GM12878 (cell line): ENCODE results near the gene CDH9. TPM values are rescaled to one million over a fixed set of nuclear protein-coding genes. Genes with fewer than 3 reads are reported as not detected.

ENCODE experiments used
- ATAC-seq: fragments of 200-7000 bp; cut with Tn5 transposase; 3 replicates; pipeline ENCODE4 v1.9.1; 2020; ENCODE audit warnings: mild to moderate bottlenecking, moderate library complexity
- BruUV-seq: library from RNA; stranded (reverse); fragments of 400-500 nt; replicated peaks from 2 replicates; lab custom pipeline; 2021; lab: Mats Ljungman, UMichigan
- CTCF ChIA-PET: fragments of 300-600 bp; sonication (Branson Sonifier 250); formaldehyde crosslinking; extraction: SDS; loops from one replicate; lab custom pipeline; 2021; ENCODE audit warnings: inconsistent platforms; lab: Yijun Ruan, JAX
- POLR2A ChIA-PET: fragments of 350-600 bp; formaldehyde crosslinking; extraction: SDS; loops from one replicate; lab custom pipeline; 2021; ENCODE audit warnings: inconsistent platforms; lab: Charles Lee
- RAD21 ChIA-PET: fragments of 300-600 bp; sonication (Branson Sonifier 250); formaldehyde crosslinking; loops from one replicate; lab custom pipeline; 2023; ENCODE audit warnings: antibody characterized with exemption; ENCODE audit not compliant: unreplicated experiment; lab: Charles Lee
- SMC1A ChIA-PET: fragments of 300-600 bp; sonication (Branson Sonifier 250); formaldehyde crosslinking; loops from one replicate; lab custom pipeline; 2023; ENCODE audit not compliant: unreplicated experiment, uncharacterized antibody; lab: Charles Lee
- DNase-seq: peaks from one replicate; pipeline ENCODE4 v3.0.0-alpha.2; 2011; ENCODE audit warnings: low read depth, low spot score
- FAIRE-seq: peaks from 3 replicates; lab custom pipeline; 2011; peaks lifted over from hg19 to GRCh38; lab: Jason Lieb, UNC
- H2AFZ ChIP-seq: 2 replicates; pipeline ENCODE4 v1.6.0; 2011; ENCODE audit warnings: low read depth, low read length, control low read depth; ENCODE audit not compliant: control insufficient read depth
- H3K27ac ChIP-seq: 2 replicates; pipeline ENCODE4 v1.5.1; 2011; ENCODE audit warnings: control low read depth; ENCODE audit not compliant: control insufficient read depth, insufficient read depth
- H3K27me3 ChIP-seq, 2 experiments: replicated peaks in 1 of 2; 2 replicates each; pipeline versions ENCODE4 v1.6.0 to v1.6.1; 2011; ENCODE audit warnings: low read length in 1 of 2; ENCODE audit not compliant: control insufficient read depth in 2 of 2, insufficient read depth in 2 of 2
- H3K36me3 ChIP-seq, 2 experiments: 2 replicates each; pipeline ENCODE4 v1.5.1; 2011; ENCODE audit warnings: low read length in 1 of 2; ENCODE audit not compliant: control insufficient read depth in 2 of 2, insufficient read depth in 2 of 2
- H3K4me1 ChIP-seq: 2 replicates; pipeline ENCODE4 v1.6.1; 2011; ENCODE audit warnings: mild to moderate bottlenecking, low read length, moderate library complexity, mixed read lengths; ENCODE audit not compliant: control insufficient read depth, insufficient read depth
- H3K4me2 ChIP-seq: 2 replicates; pipeline ENCODE4 v1.6.0; 2011; ENCODE audit warnings: control low read depth; ENCODE audit not compliant: control insufficient read depth, insufficient read depth
- H3K4me3 ChIP-seq: fragments of 200-600 bp; sonication (generic); 2 replicates; pipeline ENCODE4 v1.5.1; 2016
- H3K79me2 ChIP-seq: 2 replicates; pipeline ENCODE4 v1.6.0; 2011; ENCODE audit warnings: low read length; ENCODE audit not compliant: control insufficient read depth, insufficient read depth
- H3K9ac ChIP-seq: 2 replicates; pipeline ENCODE4 v1.8.0; 2011; ENCODE audit warnings: low read length, control low read depth, mixed read lengths; ENCODE audit not compliant: control insufficient read depth, insufficient read depth
- H3K9me3 ChIP-seq: replicated peaks from 3 replicates; pipeline ENCODE4 v1.5.1; 2011; ENCODE audit warnings: mild to moderate bottlenecking, low read length; ENCODE audit not compliant: control insufficient read depth, insufficient read depth
- H4K20me1 ChIP-seq: 2 replicates; pipeline ENCODE4 v1.6.0; 2011; ENCODE audit not compliant: control insufficient read depth, insufficient read depth
- BRCA1 ChIP-seq: IDR thresholded peaks from 2 replicates; pipeline ENCODE4 v1.6.1; 2011; ENCODE audit warnings: low read depth, low read length, improper control_type of control experiment
- CBX5 ChIP-seq: sonication (generic); IDR thresholded peaks from 2 replicates; pipeline ENCODE4 v1.6.1; 2016; ENCODE audit warnings: low read depth, moderate library complexity, mild to moderate bottlenecking, inconsistent platforms
- EED ChIP-seq: sonication (generic); IDR thresholded peaks from 2 replicates; pipeline ENCODE4 v1.6.1; 2016; ENCODE audit warnings: antibody characterized with exemption, low read depth
- FOXM1 ChIP-seq: IDR thresholded peaks from 2 replicates; pipeline ENCODE4 v1.6.1; 2012; ENCODE audit warnings: low read depth, mild to moderate bottlenecking, inconsistent platforms, low read length, moderate library complexity
- HDAC6 ChIP-seq: fragments of 200-600 bp; sonication (generic); IDR thresholded peaks from one replicate; pipeline ENCODE4 v1.8.0; 2017; ENCODE audit warnings: antibody characterized with exemption; ENCODE audit not compliant: unreplicated experiment
- NFIC ChIP-seq: IDR thresholded peaks from 2 replicates; pipeline ENCODE4 v1.6.1; 2012; ENCODE audit warnings: low read depth, mild to moderate bottlenecking, inconsistent platforms, low read length, moderate library complexity
- NR2F1 ChIP-seq: fragments of 450-650 bp; conservative IDR thresholded peaks from 2 replicates; pipeline ENCODE4 v1.6.1; 2017; ENCODE audit warnings: mild to moderate bottlenecking
- PAX5 ChIP-seq: IDR thresholded peaks from 2 replicates; pipeline ENCODE4 v1.6.1; 2011; ENCODE audit warnings: low read depth, low read length, borderline replicate concordance
- SIN3A ChIP-seq: IDR thresholded peaks from 2 replicates; pipeline ENCODE4 v1.6.1; 2012; ENCODE audit warnings: low read depth, low read length, improper control_type of control experiment
- SIX5 ChIP-seq: IDR thresholded peaks from 2 replicates; pipeline ENCODE4 v1.6.1; 2011; ENCODE audit warnings: mild to moderate bottlenecking, low read depth, low read length, moderate library complexity; ENCODE audit not compliant: severe bottlenecking
- SMC3 ChIP-seq: IDR thresholded peaks from 2 replicates; pipeline ENCODE4 v1.6.1; 2011; ENCODE audit warnings: low read length, improper control_type of control experiment, borderline replicate concordance
- TBL1XR1 ChIP-seq: IDR thresholded peaks from 2 replicates; pipeline ENCODE4 v1.6.1; 2012; ENCODE audit warnings: low read depth, low read length, improper control_type of control experiment
- YBX1 ChIP-seq: fragments of 450-650 bp; IDR thresholded peaks from 2 replicates; pipeline ENCODE4 v1.6.1; 2016; ENCODE audit warnings: antibody characterized with exemption
- ZBTB40 ChIP-seq: fragments of 450-650 bp; IDR thresholded peaks from 2 replicates; pipeline ENCODE4 v1.6.1; 2016; ENCODE audit warnings: mild to moderate bottlenecking, moderate library complexity, borderline replicate concordance
- ZNF24 ChIP-seq: fragments of 450-650 bp; IDR thresholded peaks from 2 replicates; pipeline ENCODE4 v1.6.1; 2017; ENCODE audit warnings: antibody characterized with exemption, mild to moderate bottlenecking
- WGBS: methylation state at CpG from one replicate; pipeline ENCODE4 v1.1.6; 2016; ENCODE audit warnings: low lambda C conversion rate; ENCODE audit not compliant: insufficient replicate concordance, insufficient coverage; ENCODE audit errors: missing lambda C conversion rate; 5-methylcytosine and 5-hydroxymethylcytosine counted together
- in situ Hi-C: fragments of 300-500 bp; cut with MboI; formaldehyde crosslinking; loops from 9 replicates; pipeline ENCODE4 v1.14.3; 2018; ENCODE audit warnings: mixed read lengths
- intact Hi-C: fragments of 100-400 bp; cut with micrococcal nuclease; formaldehyde crosslinking; loops from one replicate; pipeline ENCODE4 v1.14.2; 2022; ENCODE audit not compliant: unreplicated experiment
- polyA plus RNA-seq, 11 experiments: library from polyadenylated mRNA; depleted of rRNA in 4 of 11; unstranded in 6 of 11; stranded (reverse) in 5 of 11; fragments of >200 nt; fragmentation: Nextera tagmentation in 4 of 11; fragmentation: Illumina TruSeq in 1 of 11; extraction: Ambion mirVana in 4 of 11; extraction: Trizol in 1 of 11; gene quantifications; 1 replicate in 1 of 11; 2 replicates in 10 of 11; pipeline versions ENCODE4 v1.2.1 to v1.2.3, GENCODE V29; 2011 to 2016; ENCODE audit warnings: inconsistent platforms in 2 of 11, missing spikeins in 2 of 11, low read depth in 1 of 11
- total RNA-seq, 4 experiments: library from RNA; depleted of rRNA in 3 of 4; stranded (reverse); fragments of >200 nt in 3 of 4; fragmentation: Illumina TruSeq in 1 of 4; extraction: Trizol in 1 of 4; gene quantifications; 2 replicates each; pipeline versions ENCODE4 v1.2.1 to v1.2.3, GENCODE V29; 2013 to 2021
- TF ChIP-seq, protein P1 (sequence below): fragments of 450-650 bp; IDR thresholded peaks from 2 replicates; pipeline ENCODE4 v1.6.1; 2016; ENCODE audit warnings: mild to moderate bottlenecking

The CDH9 gene
- total and polyA plus RNA-seq, 10 of the 15 experiments (the other 5 are each of a cell fraction or from before 2014, with no cell fraction given), result not detected

DNA sequence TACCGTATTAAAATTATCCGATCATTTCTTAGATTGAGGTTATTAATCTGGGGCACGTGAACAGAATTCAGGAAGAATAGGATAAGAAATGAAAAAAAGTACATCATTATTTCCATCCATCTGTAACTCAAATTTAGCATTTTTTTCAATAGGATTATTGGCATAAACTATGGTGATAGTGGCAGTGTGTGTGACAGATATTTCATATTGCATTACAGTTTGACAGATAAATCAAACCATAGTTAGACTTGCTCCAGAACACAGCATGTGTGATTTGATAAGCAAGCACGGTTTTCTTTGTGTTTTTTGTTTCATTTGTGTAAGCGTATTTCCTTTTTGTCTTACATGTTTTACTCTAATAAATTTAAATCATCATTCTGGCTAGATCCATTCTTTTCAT lies 155.0 kb downstream of the CDH9 start:
- WGBS, result 41% methylated on average over 5 of the region's 5 CpGs
- no peak for TF ChIP-seq SMC3
- TF ChIP-seq TBL1XR1, result no peak
- no peak for TF ChIP-seq NR2F1
- TF ChIP-seq, protein P1, sequence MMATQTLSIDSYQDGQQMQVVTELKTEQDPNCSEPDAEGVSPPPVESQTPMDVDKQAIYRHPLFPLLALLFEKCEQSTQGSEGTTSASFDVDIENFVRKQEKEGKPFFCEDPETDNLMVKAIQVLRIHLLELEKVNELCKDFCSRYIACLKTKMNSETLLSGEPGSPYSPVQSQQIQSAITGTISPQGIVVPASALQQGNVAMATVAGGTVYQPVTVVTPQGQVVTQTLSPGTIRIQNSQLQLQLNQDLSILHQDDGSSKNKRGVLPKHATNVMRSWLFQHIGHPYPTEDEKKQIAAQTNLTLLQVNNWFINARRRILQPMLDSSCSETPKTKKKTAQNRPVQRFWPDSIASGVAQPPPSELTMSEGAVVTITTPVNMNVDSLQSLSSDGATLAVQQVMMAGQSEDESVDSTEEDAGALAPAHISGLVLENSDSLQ, result no peak
- TF ChIP-seq SIX5, result no peak
- TF ChIP-seq SIN3A, result no peak
- TF ChIP-seq BRCA1, result no peak
- no peak for TF ChIP-seq ZNF24
- TF ChIP-seq YBX1, result no peak
- TF ChIP-seq PAX5, result no peak
- TF ChIP-seq HDAC6, result no peak
- no peak for TF ChIP-seq ZBTB40
- TF ChIP-seq NFIC, result no peak
- TF ChIP-seq CBX5, result no peak
- TF ChIP-seq FOXM1, result no peak
- no peak for TF ChIP-seq EED
- no peak overlapping the region for H3K4me2 ChIP-seq
- H3K36me3 ChIP-seq, result no peaks in the 10 kb centered on the region
- no peak overlapping the region for H3K27ac ChIP-seq
- intact Hi-C loops (no loop called here), in situ Hi-C loops (no loop called here)
- no peak overlapping the region for H3K4me3 ChIP-seq
- FAIRE-seq (no peak), DNase-seq (no peak), ATAC-seq (no peak)
- POLR2A ChIA-PET, result no interaction called here
- H3K27me3 ChIP-seq, result no peaks in the 10 kb centered on the region
- no peaks in the 10 kb centered on the region for H4K20me1 ChIP-seq
- no peak overlapping the region for H3K9ac ChIP-seq
- RAD21 ChIA-PET, result no interaction called here
- CTCF ChIA-PET, result no interaction called here
- H3K4me1 ChIP-seq, result no peaks in the 10 kb centered on the region
- no TSS peak for BruUV-seq
- no peak overlapping the region for H2AFZ ChIP-seq
- no peaks in the 10 kb centered on the region for H3K79me2 ChIP-seq
- no peaks in the 10 kb centered on the region for H3K9me3 ChIP-seq
- SMC1A ChIA-PET, result interaction anchor here (1.3 kb wide), 2 partner anchors 8 to 12 kb away, joined by 4 to 5 read pairs; no protein-coding TSS in a partner anchor
